SHP77 treated with DMSO at 0.1 percent for 48 hours (cell line): ENCODE measurements around the gene GJA10.
"Not testable (repeated sequence)": the region's sequence is repeated elsewhere in the genome, so short reads cannot be mapped to it uniquely, and the experiment has no call there.

Experiments
- DNase-seq: peaks from one replicate; lab custom pipeline; 2025; lab: John Stamatoyannopoulos, UW

GJA10 gene

GRCh38 chr6:89894169-89894568, at the start of gene GJA10:
TSS of gene GJA10 (plus strand) at chr6:89894469. CDS start at chr6:89894469, 0 bp downstream.
- no peak for DNase-seq

- DNase-seq = not testable (repeated sequence)
Measured at GRCh38 chr6:89847513-89847912, 46.8 kb upstream of the GJA10 start.

- DNase-seq = no peak
Measured at GRCh38 chr6:89853068-89853467, 41.2 kb upstream of the GJA10 start.

GRCh38 chr6:89858041-89858440, 36.2 kb upstream of the GJA10 start:
- DNase-seq = no peak

- DNase-seq = no peak
Measured at GRCh38 chr6:89859744-89860143, 34.5 kb upstream of the GJA10 start.

- no peak for DNase-seq
Measured at GRCh38 chr6:89862273-89862672, 32.0 kb upstream of the GJA10 start.

GRCh38 chr6:89862698-89863097, 31.6 kb upstream of the GJA10 start:
- DNase-seq = no peak

GRCh38 chr6:89866024-89866678, 28.1 kb upstream of the GJA10 start:
- no peak for DNase-seq

- DNase-seq = no peak
Measured at GRCh38 chr6:89873721-89874120, 20.5 kb upstream of the GJA10 start.

GRCh38 chr6:89874438-89874837, 19.8 kb upstream of the GJA10 start:
- DNase-seq = no peak

- DNase-seq = no peak
Measured at GRCh38 chr6:89886378-89887120, 7.7 kb upstream of the GJA10 start.

- no peak for DNase-seq
Measured at GRCh38 chr6:89887452-89888137, 6.7 kb upstream of the GJA10 start.

- no peak for DNase-seq
Measured at GRCh38 chr6:89888138-89888514, 6.1 kb upstream of the GJA10 start.

- DNase-seq = no peak
Measured at GRCh38 chr6:89888871-89889270, 5.4 kb upstream of the GJA10 start.

GRCh38 chr6:89890845-89891528, 3.3 kb upstream of the GJA10 start:
- not testable (repeated sequence) for DNase-seq

GRCh38 chr6:89892577-89892976, 1.7 kb upstream of the GJA10 start:
- not testable (repeated sequence) for DNase-seq

- no peak for DNase-seq
Measured at GRCh38 chr6:89895276-89895874, 1.1 kb downstream of the GJA10 start.

GRCh38 chr6:89910001-89910901, 16.0 kb downstream of the GJA10 start:
- DNase-seq = not testable (repeated sequence)

- no peak for DNase-seq
Measured at GRCh38 chr6:89910902-89911240, 16.6 kb downstream of the GJA10 start.

- DNase-seq = no peak
Measured at GRCh38 chr6:89916136-89916920, 22.1 kb downstream of the GJA10 start.
